ENCODE data around the gene HIC1.

HIC1 gene

GRCh38 chr17:2110436-2110835 is 55.5 kb downstream of the HIC1 start:
- no peak for TF ChIP-seq POU6F1 (CRISPR knock-in tag; IDR thresholded peaks at IDR 0.05; ENCODE audit: borderline replicate concordance, low read depth)
- no peak for TF ChIP-seq TOX (CRISPR knock-in tag; IDR thresholded peaks at IDR 0.05; ENCODE audit: borderline replicate concordance)
- no peak for TF ChIP-seq PPARA (CRISPR knock-in tag; IDR thresholded peaks at IDR 0.05; ENCODE audit: borderline replicate concordance)
- TF ChIP-seq TSHZ2 (CRISPR knock-in tag; IDR thresholded peaks at IDR 0.05), result no peak
- TF ChIP-seq BACH2 (CRISPR knock-in tag; IDR thresholded peaks at IDR 0.05; ENCODE audit: borderline replicate concordance), result no peak
- no peak for TF ChIP-seq ZFP30 (CRISPR knock-in tag; IDR thresholded peaks at IDR 0.05)
- no peak for TF ChIP-seq ZFP3 (CRISPR knock-in tag; IDR thresholded peaks at IDR 0.05)
- TF ChIP-seq RARB (CRISPR knock-in tag; IDR thresholded peaks at IDR 0.05), result no peak
- TF ChIP-seq CSDC2 (CRISPR knock-in tag; IDR thresholded peaks at IDR 0.05), result no peak
- no peak for TF ChIP-seq ZNF565 (CRISPR knock-in tag; conservative IDR thresholded peaks at IDR 0.05; ENCODE audit: low read depth)
- no peak for TF ChIP-seq CREB5 (CRISPR knock-in tag; IDR thresholded peaks at IDR 0.05; ENCODE audit: low read depth)
- TF ChIP-seq ZC3H10 (CRISPR knock-in tag; IDR thresholded peaks at IDR 0.05), result no peak
- TF ChIP-seq ISL1 (CRISPR knock-in tag; IDR thresholded peaks at IDR 0.05), result no peak
- no peak for ATAC-seq

- no peak for TF ChIP-seq SNAI2 (CRISPR knock-in tag; IDR thresholded peaks at IDR 0.05)
- no peak for TF ChIP-seq ZNF565 (CRISPR knock-in tag; conservative IDR thresholded peaks at IDR 0.05; ENCODE audit: low read depth)
- ATAC-seq, result no peak; the same call in 2 of the 3 replicates
These were observed 56.8 kb downstream of the HIC1 start for GRCh38 chr17:2111691-2112090.
